Stomach smooth muscle (tissue), 2 donors: ENCODE measurements around the gene VAT1.

Experiments used
- H3K27ac ChIP-seq: one replicate; pipeline ENCODE4 v1.7.0; 2013; ENCODE audit warnings: mild to moderate bottlenecking, low read length, inconsistent platforms
- H3K27me3 ChIP-seq, 2 donors: one replicate each; pipeline ENCODE4 v1.7.0; 2013; ENCODE audit warnings: low read length in 2 of 2; ENCODE audit not compliant: insufficient read depth in 2 of 2, control insufficient read depth in 1 of 2
- H3K36me3 ChIP-seq, 2 donors: one replicate each; pipeline ENCODE4 v1.7.0; 2013; ENCODE audit warnings: low read length in 2 of 2; ENCODE audit not compliant: control insufficient read depth in 2 of 2, insufficient read depth in 2 of 2
- H3K4me1 ChIP-seq: one replicate; pipeline ENCODE4 v1.7.0; 2013; ENCODE audit warnings: low read length; ENCODE audit not compliant: control insufficient read depth, insufficient read depth
- H3K4me3 ChIP-seq, 2 donors: one replicate each; pipeline ENCODE4 v1.7.0; 2013; ENCODE audit warnings: low read length in 2 of 2
- H3K9ac ChIP-seq, 2 donors: one replicate each; pipeline ENCODE4 v1.7.0; 2013; ENCODE audit warnings: low read length in 2 of 2, mild to moderate bottlenecking in 1 of 2
- H3K9me3 ChIP-seq, 2 donors: one replicate each; pipeline ENCODE4 v1.7.0; 2013; ENCODE audit warnings: low read length in 2 of 2; ENCODE audit not compliant: control insufficient read depth in 2 of 2
- donor health status: healthy.
- donor health status: Pancreatic carcinoma.

VAT1 gene

GRCh38 chr17:43026595-43026994, 4.4 kb upstream of the VAT1 start:
- no peak overlapping the region for H3K9ac ChIP-seq
- H3K9me3 ChIP-seq, result no peaks in the 10 kb centered on the region
- H3K4me3 ChIP-seq, result no peak overlapping the region
- H3K27me3 ChIP-seq, result no peaks in the 10 kb centered on the region
- no peak overlapping the region for H3K27ac ChIP-seq
- H3K4me1 ChIP-seq, result peaks cover 9% of the 10 kb centered on the region
- no peaks in the 10 kb centered on the region for H3K36me3 ChIP-seq

- H3K9me3 ChIP-seq, result no peaks in the 10 kb centered on the region
- H3K36me3 ChIP-seq, result no peaks in the 10 kb centered on the region
- H3K4me1 ChIP-seq, result peaks cover 12% of the 10 kb centered on the region
- H3K27ac ChIP-seq, result no peak overlapping the region
- H3K9ac ChIP-seq, result no peak overlapping the region
- no peak overlapping the region for H3K4me3 ChIP-seq
- no peaks in the 10 kb centered on the region for H3K27me3 ChIP-seq
These were observed 3.8 kb upstream of the VAT1 start for GRCh38 chr17:43025766-43026537.

- H3K9ac ChIP-seq, result peak overlapping the region; percentile 9 to 51
- peak overlapping the region; percentile 35 to 69 for H3K4me3 ChIP-seq
- peak overlapping the region; percentile 49 for H3K27ac ChIP-seq
These were observed 3.1 kb upstream of the VAT1 start for GRCh38 chr17:43025290-43025657.

GRCh38 chr17:43024407-43025289, 2.5 kb upstream of the VAT1 start, which contains the start of gene RND2:
Gene RND2, plus strand, starts transcription at chr17:43025231. Its CDS starts 117 bp downstream, at chr17:43025348.
- Histone ChIP-seq H3K4me3 (peak within 1 kb of the TSS; percentile 83 to 84), H3K9me3 (no peaks in the 10 kb centered on the region), H3K4me1 (peaks cover 24% of the 10 kb centered on the region), H3K36me3 (no peaks in the 10 kb centered on the region), H3K27me3 (no peaks in the 10 kb centered on the region), H3K9ac (peak within 1 kb of the TSS; percentile 86), H3K27ac (peak within 1 kb of the TSS; percentile 69)

More at GRCh38 chr17:43025290-43025657, 3.1 kb upstream of the VAT1 start:
- Histone ChIP-seq H3K4me1 (peaks cover 18% of the 10 kb centered on the region), H3K27me3 (no peaks in the 10 kb centered on the region), H3K36me3 (no peaks in the 10 kb centered on the region), H3K9me3 (no peaks in the 10 kb centered on the region)

GRCh38 chr17:43020789-43021740, 1.1 kb downstream of the VAT1 start:
- peaks cover 9 to 11% of the 10 kb centered on the region in 2 donors for H3K36me3 ChIP-seq
- no peaks in the 10 kb centered on the region for H3K9me3 ChIP-seq
- peak overlapping the region; percentile 62 for H3K27ac ChIP-seq
- H3K4me3 ChIP-seq, result peak overlapping the region; percentile 78 to 98
- no peaks in the 10 kb centered on the region for H3K27me3 ChIP-seq
- H3K4me1 ChIP-seq, result peaks cover 39% of the 10 kb centered on the region
- H3K9ac ChIP-seq, result peak overlapping the region; percentile 72 to 74

GRCh38 chr17:43020030-43020621, 2.1 kb downstream of the VAT1 start:
- Histone ChIP-seq H3K36me3 (peaks cover 17% of the 10 kb centered on the region in 2 donors), H3K27ac (peak overlapping the region; percentile 53), H3K27me3 (no peaks in the 10 kb centered on the region), H3K9me3 (no peaks in the 10 kb centered on the region), H3K9ac (peak overlapping the region; percentile 18 to 51), H3K4me3 (peak overlapping the region; percentile 4 to 52), H3K4me1 (peaks cover 45% of the 10 kb centered on the region)

GRCh38 chr17:43019418-43019817, 2.8 kb downstream of the VAT1 start:
- peaks cover 42% of the 10 kb centered on the region for H3K4me1 ChIP-seq
- no peaks in the 10 kb centered on the region for H3K9me3 ChIP-seq
- H3K36me3 ChIP-seq, result peaks cover 21 to 24% of the 10 kb centered on the region in 2 donors
- no peaks in the 10 kb centered on the region for H3K27me3 ChIP-seq
- H3K27ac ChIP-seq, result peak overlapping the region; percentile 53
- H3K4me3 ChIP-seq, result peak overlapping the region; percentile 4 to 52
- H3K9ac ChIP-seq, result peak overlapping the region; percentile 18 to 51

- H3K36me3 ChIP-seq, result peaks cover 21 to 28% of the 10 kb centered on the region in 2 donors
- H3K27ac ChIP-seq, result no peak overlapping the region
- no peaks in the 10 kb centered on the region for H3K9me3 ChIP-seq
- H3K9ac ChIP-seq, result no peak overlapping the region
- H3K27me3 ChIP-seq, result no peaks in the 10 kb centered on the region
- peaks cover 44% of the 10 kb centered on the region for H3K4me1 ChIP-seq
- no peak overlapping the region for H3K4me3 ChIP-seq
These were observed 3.3 kb downstream of the VAT1 start for GRCh38 chr17:43018932-43019331.

- H3K9me3 ChIP-seq, result no peaks in the 10 kb centered on the region
- no peaks in the 10 kb centered on the region for H3K27me3 ChIP-seq
- H3K27ac ChIP-seq, result peak overlapping the region; percentile 31
- no peak overlapping the region for H3K9ac ChIP-seq
- no peak overlapping the region for H3K4me3 ChIP-seq
- peaks cover 49% of the 10 kb centered on the region for H3K4me1 ChIP-seq
- H3K36me3 ChIP-seq, result peaks cover 28 to 33% of the 10 kb centered on the region in 2 donors
These were observed 4.0 kb downstream of the VAT1 start for GRCh38 chr17:43018008-43018853.
